Tibial artery (tissue), 4 donors: ENCODE results near the gene AIG1.

Source experiments
- DNase-seq, 2 donors: peaks; one replicate each; pipeline ENCODE4 v3.0.0-alpha.2; 2019
- H3K27ac ChIP-seq, 2 donors: fragments of 200-600 bp; sonication (generic) in 1 of 2; 1 replicate in 1 of 2; 2 replicates in 1 of 2; pipeline ENCODE4 v1.5.1; 2018 to 2019; ENCODE audit warnings: mild to moderate bottlenecking in 1 of 2
- H3K27me3 ChIP-seq, 2 donors: fragments of 200-600 bp; sonication (generic) in 1 of 2; one replicate each; pipeline versions ENCODE4 v1.5.1 to v1.6.0; 2016 to 2019
- H3K36me3 ChIP-seq, 3 donors: fragments of 200-600 bp; sonication (generic) in 2 of 3; one replicate each; pipeline ENCODE4 v1.5.1; 2016 to 2019; ENCODE audit warnings: mild to moderate bottlenecking in 2 of 3
- H3K4me1 ChIP-seq, 4 donors: fragments of 200-600 bp; sonication (generic) in 2 of 4; 1 replicate in 3 of 4; 2 replicates in 1 of 4; pipeline ENCODE4 v1.5.1; 2016 to 2019
- H3K4me3 ChIP-seq, 2 donors: fragments of 200-600 bp; sonication (generic) in 1 of 2; 1 replicate in 1 of 2; 2 replicates in 1 of 2; pipeline ENCODE4 v1.5.1; 2018 to 2019; ENCODE audit warnings: mild to moderate bottlenecking in 2 of 2
- H3K9me3 ChIP-seq, 3 donors: fragments of 200-600 bp; sonication (generic) in 1 of 3; one replicate each; pipeline ENCODE4 v1.5.1; 2016 to 2019
- CTCF ChIP-seq, 2 experiments: fragments of 200-600 bp in 1 of 2; fragments of 450-650 bp in 1 of 2; IDR thresholded peaks; one replicate each; pipeline ENCODE4 v1.5.1; 2017 to 2019; ENCODE audit warnings: antibody characterized with exemption in 2 of 2, mild to moderate bottlenecking in 1 of 2, moderate library complexity in 1 of 2
- intact Hi-C: fragments of 100-400 bp; cut with DNase I; formaldehyde crosslinking; loops from one replicate; pipeline ENCODE4 v1.15.0; 2023; ENCODE audit warnings: low total_unique reads

The AIG1 gene

GRCh38 chr6:143233554-143234285, 173.0 kb downstream of the AIG1 start:
- H3K36me3 ChIP-seq: no peaks in the 10 kb centered on the region
- H3K27ac ChIP-seq: no peak overlapping the region
- intact Hi-C loops: no loop called here
- TF ChIP-seq CTCF (IDR thresholded peaks at IDR 0.05): no peak
- no peak overlapping the region for H3K4me3 ChIP-seq
- H3K4me1 ChIP-seq: no peaks in the 10 kb centered on the region
- H3K27me3 ChIP-seq: no peaks in the 10 kb centered on the region
- DNase-seq: no peak
- H3K9me3 ChIP-seq: no peaks in the 10 kb centered on the region

GRCh38 chr6:143234734-143235133, 174.0 kb downstream of the AIG1 start:
- no peaks in the 10 kb centered on the region for H3K27me3 ChIP-seq
- no peaks in the 10 kb centered on the region for H3K36me3 ChIP-seq
- no peak for TF ChIP-seq CTCF (IDR thresholded peaks at IDR 0.05)
- no peaks in the 10 kb centered on the region for H3K4me1 ChIP-seq
- no peak for DNase-seq
- H3K27ac ChIP-seq: no peak overlapping the region
- H3K4me3 ChIP-seq: no peak overlapping the region
- intact Hi-C loops: no loop called here
- H3K9me3 ChIP-seq: no peaks in the 10 kb centered on the region

- no peak for TF ChIP-seq CTCF (IDR thresholded peaks at IDR 0.05)
- H3K4me3 ChIP-seq: no peak overlapping the region
- no peaks in the 10 kb centered on the region for H3K36me3 ChIP-seq
- DNase-seq: no peak
- peaks cover 0 to 4% (median 0%) of the 10 kb centered on the region in 4 donors for H3K4me1 ChIP-seq
- no peaks in the 10 kb centered on the region for H3K27me3 ChIP-seq
- intact Hi-C loops: no loop called here
- H3K9me3 ChIP-seq: no peaks in the 10 kb centered on the region
- no peak overlapping the region for H3K27ac ChIP-seq
Measured at GRCh38 chr6:143236151-143236798, 175.6 kb downstream of the AIG1 start.

- Histone ChIP-seq H3K27me3 (no peaks in the 10 kb centered on the region), H3K36me3 (no peaks in the 10 kb centered on the region), H3K4me3 (no peak overlapping the region), H3K4me1 (peaks cover 0 to 11% (median 0%) of the 10 kb centered on the region in 4 donors), H3K9me3 (no peaks in the 10 kb centered on the region), H3K27ac (no peak overlapping the region)
- DNase-seq: no peak
- intact Hi-C loops: no loop called here
- TF ChIP-seq CTCF (IDR thresholded peaks at IDR 0.05): no peak
Measured at GRCh38 chr6:143238306-143238705, 177.6 kb downstream of the AIG1 start.

- Histone ChIP-seq H3K9me3 (no peaks in the 10 kb centered on the region), H3K27ac (peak overlapping the region in 1 of 2 donors; percentile 19), H3K4me3 (no peak overlapping the region), H3K36me3 (no peaks in the 10 kb centered on the region), H3K27me3 (no peaks in the 10 kb centered on the region), H3K4me1 (peaks cover 0 to 11% (median 0%) of the 10 kb centered on the region in 4 donors)
- no peak for DNase-seq
- intact Hi-C loops: no loop called here
- no peak for TF ChIP-seq CTCF (IDR thresholded peaks at IDR 0.05)
Measured at GRCh38 chr6:143241111-143241510, 180.4 kb downstream of the AIG1 start.
